Neural progenitor cell (in vitro differentiated cells): ENCODE measurements around the gene ATOH1.

Experiments
- CTCF ChIP-seq: fragments of 200-600 bp; sonication (generic); IDR thresholded peaks from 2 replicates; pipeline ENCODE4 v1.5.1; 2017; ENCODE audit warnings: antibody characterized with exemption, mild to moderate bottlenecking
- EZH2 ChIP-seq: fragments of 200-600 bp; sonication (generic); IDR thresholded peaks from 2 replicates; pipeline ENCODE4 v1.6.1; 2017; ENCODE audit warnings: antibody characterized with exemption, mild to moderate bottlenecking, moderate library complexity
- EZH2phosphoT487 ChIP-seq: fragments of 200-600 bp; sonication (generic); IDR thresholded peaks from 2 replicates; pipeline ENCODE4 v1.6.1; 2017; ENCODE audit warnings: antibody characterized with exemption

DNA sequence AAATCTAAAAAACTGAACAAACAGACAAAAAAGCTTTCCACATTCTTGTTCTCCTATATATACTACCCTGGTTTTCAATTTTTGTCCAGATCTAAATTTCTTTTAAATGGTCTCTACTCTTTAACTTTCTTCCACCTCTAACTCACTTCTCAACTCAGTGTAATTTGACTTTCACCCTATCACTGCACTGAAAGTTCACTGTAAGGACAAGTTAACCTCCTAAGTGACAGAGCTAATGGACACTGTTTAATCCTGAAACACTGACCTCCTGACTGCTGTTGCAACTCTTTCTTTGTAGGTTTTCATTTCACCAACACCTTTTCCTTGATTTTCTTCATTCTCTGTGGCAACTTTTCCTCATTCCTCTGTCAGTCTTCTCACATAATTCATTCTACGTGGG is 50.0 kb downstream of the ATOH1 start:
- TF ChIP-seq EZH2 (no peak), CTCF (no peak), EZH2phosphoT487 (no peak)
